Measurements from ENCODE around the gene ZSWIM9.

ZSWIM9 gene

GRCh38 chr19:48176226-48176625, 5.7 kb downstream of the ZSWIM9 start:
- H3K27ac ChIP-seq (ENCODE audit: extremely low read depth, low read depth, low read length): no peak overlapping the region
- CTCF ChIA-PET: interaction anchor here (0.7 kb wide), 1 partner anchor 85 kb away, joined by 6 read pairs; no protein-coding TSS in a partner anchor
- no peaks in the 10 kb centered on the region for H3K4me1 ChIP-seq (ENCODE audit: control insufficient read depth, insufficient read depth, low read length)
- no peaks in the 10 kb centered on the region for H3K9me3 ChIP-seq (ENCODE audit: control insufficient read depth, insufficient read depth, low read depth, low read length)
- POLR2A ChIA-PET: no interaction called here
- no peak for TF ChIP-seq ZNF138 (tag by site-specific recombination; IDR thresholded peaks at IDR 0.05; ENCODE audit: borderline replicate concordance)
- no peak for TF ChIP-seq CTCF (tag by site-specific recombination; IDR thresholded peaks at IDR 0.05)
- TF ChIP-seq GFI1B (tag by site-specific recombination; IDR thresholded peaks at IDR 0.05): no peak
- no peak for TF ChIP-seq BCL6B (tag by site-specific recombination; IDR thresholded peaks at IDR 0.05)
- TF ChIP-seq ZNF175 (tag by site-specific recombination; IDR thresholded peaks at IDR 0.05): no peak
- no peak for TF ChIP-seq ZBTB10 (tag by site-specific recombination; IDR thresholded peaks at IDR 0.05)
- no peak for TF ChIP-seq ZNF155 (tag by site-specific recombination; IDR thresholded peaks at IDR 0.05)
- no peak for TF ChIP-seq ZNF837 (tag by site-specific recombination; IDR thresholded peaks at IDR 0.05)
- no peak overlapping the region for H3K4me3 ChIP-seq (ENCODE audit: low read depth, low read length)
- H3K36me3 ChIP-seq (ENCODE audit: control insufficient read depth in 2 of 2, insufficient read depth in 1 of 2, low read length in 2 of 2): peaks cover 42 to 52% of the 10 kb centered on the region in 2 experiments

- no peaks in the 10 kb centered on the region; the same call in 1 of the 2 replicates for H3K9me3 ChIP-seq (ENCODE audit: control insufficient read depth, insufficient read depth, low read depth, low read length)
- no peak overlapping the region for H3K4me3 ChIP-seq (ENCODE audit: low read depth, low read length)
- ChIA-PET POLR2A (no interaction called here), CTCF (interaction anchor here (0.7 kb wide), 1 partner anchor 40 kb away, joined by 3 read pairs; no protein-coding TSS in a partner anchor)
- no peak overlapping the region for H3K27ac ChIP-seq (ENCODE audit: extremely low read depth, low read depth, low read length)
- H3K4me1 ChIP-seq (ENCODE audit: control insufficient read depth, insufficient read depth, low read length): no peaks in the 10 kb centered on the region
- TF ChIP-seq ZNF707 (tag by site-specific recombination; IDR thresholded peaks at IDR 0.05): no peak
- peak; percentile 89 for TF ChIP-seq SETDB1 (IDR thresholded peaks at IDR 0.05; ENCODE audit: insufficient read length, low read length)
- TF ChIP-seq TRIM28 (IDR thresholded peaks at IDR 0.05; ENCODE audit: borderline replicate concordance, low read length): peak; percentile 80; the same call in 1 of the 2 replicates
- H3K36me3 ChIP-seq (ENCODE audit: control insufficient read depth in 2 of 2, insufficient read depth in 1 of 2, low read length in 2 of 2): peaks cover 18 to 36% of the 10 kb centered on the region in 2 experiments
Measured at GRCh38 chr19:48181505-48181904, 11.0 kb downstream of the ZSWIM9 start.

- TF ChIP-seq ZNF670 (tag by site-specific recombination; IDR thresholded peaks at IDR 0.05; ENCODE audit: low read depth): no peak
- TF ChIP-seq ZNF112 (tag by site-specific recombination; IDR thresholded peaks at IDR 0.05): no peak
- no peak for TF ChIP-seq AEBP2 (tag by site-specific recombination; IDR thresholded peaks at IDR 0.05; ENCODE audit: borderline replicate concordance)
- TF ChIP-seq CTCF (tag by site-specific recombination; IDR thresholded peaks at IDR 0.05): 0 out of 2 replicates have a peak, but pooled peaks have one; percentile 13
- POLR2A ChIA-PET: no interaction called here
- Histone ChIP-seq H3K36me3 (ENCODE audit: control insufficient read depth in 2 of 2, insufficient read depth in 1 of 2, low read length in 2 of 2) (peaks cover 18 to 32% of the 10 kb centered on the region in 2 experiments), H3K27ac (ENCODE audit: extremely low read depth, low read depth, low read length) (no peak overlapping the region), H3K9me3 (ENCODE audit: control insufficient read depth, insufficient read depth, low read depth, low read length) (no peaks in the 10 kb centered on the region; the same call in 1 of the 2 replicates), H3K4me3 (ENCODE audit: low read depth, low read length) (no peak overlapping the region), H3K4me1 (ENCODE audit: control insufficient read depth, insufficient read depth, low read length) (no peaks in the 10 kb centered on the region)
- CTCF ChIA-PET: interaction anchor here (0.7 kb wide), 2 partner anchors 19 to 39 kb away, joined by 3 read pairs; no protein-coding TSS in a partner anchor
Measured at GRCh38 chr19:48182434-48182833, 12.0 kb downstream of the ZSWIM9 start.

Data from HEK293 (cell line).